Left lobe of liver (tissue), 2 donors: Measurements from ENCODE around the gene TAS1R2. TPM values are rescaled to one million over a fixed set of nuclear protein-coding genes. Genes with fewer than 3 reads are reported as not detected.
A peak's percentile ranks its signal among the peaks of the same experiment; 100 is the strongest.

ENCODE experiments used
- ATAC-seq: fragments of 200-7000 bp; cut with Tn5 transposase; one replicate; pipeline ENCODE4 v1.9.1; 2020; ENCODE audit warnings: mild to moderate bottlenecking, moderate library complexity
- DNase-seq: peaks from one replicate; pipeline ENCODE4 v3.0.0-alpha.2; 2020; ENCODE audit warnings: low spot score
- total RNA-seq: library from RNA; stranded (reverse); gene quantifications from one replicate; pipeline ENCODE4 v1.2.1, GENCODE V29; 2021
- donor health status: DM: no; HTN: no; CAD: no; lungs with moderate emphysema.
- donor health status: DM: no; HTN: yes; CAD: no.

Gene TAS1R2
- total RNA-seq, 1 donor from 2014 or later, result not detected

DNA sequence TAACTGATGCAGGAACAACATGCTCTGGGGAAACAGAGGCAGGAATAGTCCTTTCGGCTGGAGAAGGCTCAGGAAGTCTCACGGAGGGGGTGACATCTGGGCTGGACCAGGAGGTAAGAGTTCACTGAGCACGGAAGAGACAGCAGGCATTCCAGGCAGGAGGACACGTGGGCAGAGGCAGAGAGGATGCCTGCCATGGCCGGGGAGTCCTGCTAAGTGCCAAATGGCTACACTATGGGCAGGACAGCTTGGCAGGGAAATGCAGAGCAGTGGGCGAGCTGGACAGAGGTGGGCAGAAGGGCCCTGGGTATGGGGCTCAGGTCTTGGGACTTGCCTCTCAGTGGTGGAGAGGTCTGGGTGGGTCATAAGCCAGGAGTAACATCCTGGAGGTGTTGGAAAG lies 25.3 kb upstream of the TAS1R2 start:
- DNase-seq (no peak), ATAC-seq (peak; percentile 28)

DNA sequence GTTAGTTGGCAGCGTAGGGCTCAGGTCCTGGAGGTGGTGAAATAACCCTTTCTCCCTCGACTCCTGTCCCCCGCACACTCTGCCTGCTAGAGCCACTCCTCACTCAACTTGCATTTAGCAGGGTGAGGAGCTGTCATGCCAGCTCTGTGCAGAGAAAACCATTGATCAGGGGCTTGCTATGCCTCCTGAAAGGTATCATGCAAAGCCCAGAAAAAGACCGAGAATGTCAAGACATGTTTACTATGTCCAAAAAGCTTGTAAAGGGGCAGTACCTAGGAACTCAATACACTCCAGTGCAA lies 24.9 kb upstream of the TAS1R2 start:
- ATAC-seq, result no peak

GRCh38 chr1:18883636-18884418 lies 24.4 kb upstream of the TAS1R2 start:
- ATAC-seq (peak; percentile 87), DNase-seq (peak; percentile 76)

More for the DNA sequence above, 24.9 kb upstream of the TAS1R2 start:
- DNase-seq, result no peak

DNA sequence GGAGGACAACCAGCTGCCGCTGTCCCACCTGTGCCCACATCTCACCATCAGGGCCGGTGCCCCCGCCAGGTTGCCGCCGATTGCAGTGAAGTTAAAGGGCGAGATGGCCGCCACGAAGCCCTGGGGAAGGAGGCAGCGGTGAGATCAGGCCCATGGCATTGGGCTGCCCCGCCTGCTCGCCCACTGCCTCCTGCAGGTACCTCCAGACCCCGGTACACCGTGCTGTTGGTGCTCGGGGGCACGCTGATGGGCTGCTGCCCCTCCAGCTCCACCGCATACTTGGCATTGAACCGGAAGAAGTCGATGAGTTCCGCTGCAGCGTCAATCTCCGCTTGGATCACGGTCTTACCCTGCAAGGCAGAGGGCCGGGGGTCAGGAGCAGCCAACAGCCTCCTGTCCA lies 23.6 kb upstream of the TAS1R2 start:
- DNase-seq, result no peak
- ATAC-seq, result no peak

GRCh38 chr1:18882486-18882885 lies 23.0 kb upstream of the TAS1R2 start:
- no peak for ATAC-seq
- DNase-seq, result no peak

- no peak for ATAC-seq
- DNase-seq, result no peak
Observed at GRCh38 chr1:18881642-18882431, 22.4 kb upstream of the TAS1R2 start.

GRCh38 chr1:18881164-18881563 lies 21.7 kb upstream of the TAS1R2 start:
- no peak for ATAC-seq

GRCh38 chr1:18880585-18880984 lies 21.1 kb upstream of the TAS1R2 start:
- ATAC-seq (no peak), DNase-seq (no peak)

More at GRCh38 chr1:18881164-18881563, 21.7 kb upstream of the TAS1R2 start:
- no peak for DNase-seq

GRCh38 chr1:18879791-18880309 lies 20.4 kb upstream of the TAS1R2 start:
- DNase-seq (no peak), ATAC-seq (no peak)

GRCh38 chr1:18879215-18879790 lies 19.8 kb upstream of the TAS1R2 start:
- ATAC-seq (no peak), DNase-seq (no peak)

DNA sequence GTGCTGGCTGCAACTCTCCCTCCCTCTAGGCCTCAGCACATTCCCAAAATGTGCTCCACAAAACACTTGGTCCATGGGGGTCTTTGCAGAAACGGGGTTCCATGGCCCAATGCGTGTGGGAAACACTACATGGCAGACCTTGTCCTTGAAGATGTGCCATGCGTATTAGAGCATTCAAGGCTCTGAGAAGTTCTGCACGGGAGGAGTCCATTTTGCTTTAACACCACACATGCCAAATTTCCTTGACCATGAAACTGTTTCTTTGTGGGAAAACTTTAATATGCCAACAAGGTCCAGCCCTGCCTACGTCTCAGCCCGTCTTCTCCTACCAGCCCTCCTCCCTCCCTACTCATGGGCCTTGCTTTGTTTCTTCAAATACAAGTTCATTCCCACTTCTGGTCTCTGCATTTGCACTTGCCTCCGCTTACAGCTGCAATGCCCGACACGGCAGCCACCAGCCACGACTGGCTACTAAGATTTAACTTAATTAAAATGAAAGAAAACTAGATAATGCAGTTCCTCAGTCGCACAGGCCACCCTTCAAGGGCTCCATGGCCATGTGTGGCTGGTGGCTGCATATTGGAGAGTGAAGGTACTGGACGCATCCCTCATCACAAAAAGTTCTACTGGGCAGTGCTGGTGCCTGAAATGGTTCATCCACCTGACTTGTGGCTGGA lies 19.2 kb upstream of the TAS1R2 start:
- DNase-seq (no peak), ATAC-seq (no peak)

DNA sequence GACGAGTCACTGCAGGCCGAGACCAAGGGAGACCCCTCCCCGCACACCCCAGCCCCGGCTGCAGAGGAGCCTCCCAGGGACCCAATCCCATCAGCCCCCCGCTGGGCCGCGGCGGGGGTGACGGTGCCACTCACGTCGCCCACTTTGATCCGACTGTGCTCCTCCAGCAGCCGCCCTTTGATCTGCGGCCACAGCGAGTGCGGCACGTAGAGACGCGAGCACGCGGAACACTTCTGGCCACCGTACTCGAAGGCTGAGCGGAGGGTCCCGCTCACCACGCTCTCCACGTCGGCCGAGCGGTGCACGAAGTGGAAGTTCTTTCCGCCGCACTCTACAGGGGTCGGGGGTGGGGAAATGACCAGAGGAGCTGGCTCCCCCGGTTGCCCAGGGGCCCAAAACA lies 17.8 kb upstream of the TAS1R2 start:
- DNase-seq (no peak), ATAC-seq (no peak)

- ATAC-seq (no peak), DNase-seq (no peak)
Observed at GRCh38 chr1:18876210-18876609, 16.8 kb upstream of the TAS1R2 start.

GRCh38 chr1:18875796-18876128 lies 16.3 kb upstream of the TAS1R2 start:
- ATAC-seq (no peak), DNase-seq (no peak)

DNA sequence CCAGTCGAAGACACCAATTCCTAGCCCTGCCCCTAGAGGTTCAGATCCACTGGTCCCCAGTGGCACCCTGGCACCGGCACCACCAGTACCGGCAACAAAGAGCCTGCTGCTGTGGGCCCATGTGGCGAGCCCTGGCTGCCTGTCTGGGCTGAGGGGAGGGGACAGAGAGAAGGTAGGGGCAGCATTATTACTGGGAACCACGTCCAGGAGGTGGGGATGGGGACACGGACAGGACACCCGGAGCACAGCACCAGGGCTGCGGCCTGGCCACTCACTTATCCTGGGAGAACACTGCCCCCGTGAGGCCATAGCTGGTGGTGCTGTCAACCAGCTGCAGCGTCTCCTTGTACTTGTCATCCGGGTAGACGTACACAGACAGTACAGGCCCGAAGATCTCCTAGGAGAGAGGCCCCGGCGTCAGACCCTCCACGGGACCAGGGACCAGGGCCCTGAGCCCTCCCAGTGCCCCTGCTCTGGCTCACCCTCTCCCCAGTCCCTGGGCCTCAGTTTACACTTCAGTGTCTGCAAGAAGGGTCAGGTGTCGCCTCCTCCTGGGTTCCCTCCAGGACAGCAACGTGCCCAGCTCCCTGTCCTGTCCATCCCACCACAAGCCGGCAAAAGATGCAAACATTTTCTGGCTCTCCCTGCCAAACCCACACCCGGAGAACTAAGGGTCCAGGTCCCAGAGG lies 15.8 kb upstream of the TAS1R2 start:
- peak; percentile 75 for ATAC-seq

GRCh38 chr1:18874600-18874999 lies 15.1 kb upstream of the TAS1R2 start:
- DNase-seq (peak; percentile 84), ATAC-seq (peak; percentile 77)

More for the DNA sequence above, 15.8 kb upstream of the TAS1R2 start:
- peak; percentile 76 for DNase-seq

DNA sequence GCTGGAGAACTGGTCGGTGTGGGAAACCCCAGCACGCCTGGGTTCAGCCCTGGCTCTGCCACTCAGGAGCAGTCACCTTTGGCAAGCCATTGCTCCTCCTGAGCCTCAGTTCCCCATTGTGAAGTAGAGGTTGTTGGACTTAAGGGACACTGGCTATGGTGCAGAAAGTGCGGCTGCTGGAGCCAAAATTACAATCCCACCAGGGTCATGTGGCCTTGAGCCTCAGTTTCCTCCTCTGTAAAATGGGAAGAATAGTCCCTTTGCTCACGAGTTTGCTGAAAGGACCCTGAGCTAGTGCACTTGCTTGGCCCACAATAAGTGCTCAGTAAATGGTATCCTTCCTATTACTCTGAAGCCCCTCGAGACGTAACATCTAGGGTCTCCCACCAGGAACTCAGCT lies 14.6 kb upstream of the TAS1R2 start:
- ATAC-seq, result no peak
- no peak for DNase-seq

GRCh38 chr1:18872071-18872611 lies 12.7 kb upstream of the TAS1R2 start:
- DNase-seq (no peak), ATAC-seq (no peak)

DNA sequence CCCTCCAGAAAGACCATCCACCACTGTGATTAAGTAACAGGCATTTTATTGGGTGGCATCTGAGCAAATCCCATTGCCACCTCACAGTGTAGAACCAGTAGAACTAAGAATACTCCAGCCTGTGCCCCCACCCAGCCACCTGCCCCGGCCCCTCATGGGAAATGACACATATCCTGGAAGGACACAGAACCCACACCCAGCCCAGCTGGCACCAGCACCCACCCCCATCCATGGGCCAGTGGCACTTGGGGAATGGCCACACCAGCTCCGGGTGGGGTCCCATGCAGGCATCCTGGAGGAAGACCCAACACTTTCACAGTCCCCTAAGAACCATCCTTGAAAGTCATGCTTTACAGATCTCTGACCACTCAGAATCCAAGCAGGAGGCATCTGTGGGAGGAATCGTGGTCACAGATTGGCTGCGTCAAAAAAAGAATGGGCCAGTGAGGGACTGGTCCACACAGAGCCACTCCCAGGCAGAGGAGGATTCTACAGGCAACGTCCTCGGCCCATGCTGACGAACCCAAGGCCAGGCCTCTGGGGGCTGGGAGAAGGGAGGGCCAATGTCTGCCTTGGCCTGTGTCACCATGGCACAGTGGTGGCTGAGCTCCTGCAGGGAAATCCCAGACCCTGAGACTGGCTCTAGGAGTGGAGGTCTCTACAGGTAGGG lies 12.1 kb upstream of the TAS1R2 start:
- DNase-seq, result no peak
- no peak for ATAC-seq

DNA sequence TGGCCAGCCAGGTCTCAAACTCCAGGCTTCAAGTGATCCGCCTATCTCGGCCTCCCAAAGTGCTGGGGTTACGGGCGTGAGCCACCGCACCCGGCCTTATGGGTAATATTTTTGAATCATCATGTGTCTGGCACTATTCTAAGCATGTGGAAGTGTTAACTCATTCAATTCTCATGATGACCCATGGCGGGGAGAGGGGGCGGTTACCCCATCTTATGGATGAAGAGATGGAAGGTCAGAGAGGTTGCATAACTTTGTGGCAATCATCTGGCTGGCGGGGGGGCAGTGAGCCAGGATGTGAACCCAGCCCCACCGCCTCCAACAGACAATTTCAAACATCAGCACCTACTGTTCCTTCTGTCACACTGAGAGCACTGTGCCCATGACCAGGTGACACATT lies 11.5 kb upstream of the TAS1R2 start:
- no peak for DNase-seq
- ATAC-seq, result no peak
